Measurements from ENCODE around the gene CCDC33.

DNA sequence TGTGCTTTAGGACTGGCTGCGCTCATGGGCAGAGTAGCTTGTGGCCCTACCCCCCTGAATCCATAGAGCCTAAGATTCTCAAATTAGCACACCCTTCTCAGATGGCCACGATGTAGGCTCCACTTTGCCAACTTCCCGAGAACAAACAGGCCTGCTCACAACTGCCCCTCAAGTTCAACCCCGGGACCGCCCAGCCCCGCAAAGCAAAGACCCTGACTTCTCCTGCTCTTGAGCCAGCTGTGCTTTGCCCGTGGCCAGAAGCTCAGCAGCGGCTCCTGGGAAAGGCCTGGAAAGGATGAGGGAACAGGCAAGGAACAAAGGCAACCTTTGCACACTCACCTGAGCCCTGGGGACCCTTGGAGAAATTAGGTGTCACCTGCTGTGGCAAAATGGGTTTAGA, 99.3 kb downstream of the CCDC33 start:
- no peak for TF ChIP-seq POLR2AphosphoS5 (IDR thresholded peaks at IDR 0.05)
- TF ChIP-seq, protein P1, sequence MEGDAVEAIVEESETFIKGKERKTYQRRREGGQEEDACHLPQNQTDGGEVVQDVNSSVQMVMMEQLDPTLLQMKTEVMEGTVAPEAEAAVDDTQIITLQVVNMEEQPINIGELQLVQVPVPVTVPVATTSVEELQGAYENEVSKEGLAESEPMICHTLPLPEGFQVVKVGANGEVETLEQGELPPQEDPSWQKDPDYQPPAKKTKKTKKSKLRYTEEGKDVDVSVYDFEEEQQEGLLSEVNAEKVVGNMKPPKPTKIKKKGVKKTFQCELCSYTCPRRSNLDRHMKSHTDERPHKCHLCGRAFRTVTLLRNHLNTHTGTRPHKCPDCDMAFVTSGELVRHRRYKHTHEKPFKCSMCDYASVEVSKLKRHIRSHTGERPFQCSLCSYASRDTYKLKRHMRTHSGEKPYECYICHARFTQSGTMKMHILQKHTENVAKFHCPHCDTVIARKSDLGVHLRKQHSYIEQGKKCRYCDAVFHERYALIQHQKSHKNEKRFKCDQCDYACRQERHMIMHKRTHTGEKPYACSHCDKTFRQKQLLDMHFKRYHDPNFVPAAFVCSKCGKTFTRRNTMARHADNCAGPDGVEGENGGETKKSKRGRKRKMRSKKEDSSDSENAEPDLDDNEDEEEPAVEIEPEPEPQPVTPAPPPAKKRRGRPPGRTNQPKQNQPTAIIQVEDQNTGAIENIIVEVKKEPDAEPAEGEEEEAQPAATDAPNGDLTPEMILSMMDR (IDR thresholded peaks at IDR 0.05): no peak
